GM19452 (cell line): ENCODE results near the gene CHD2.

ENCODE experiments used
- ATAC-seq: cut with Tn5 transposase; IDR thresholded peaks from one replicate; pipeline ENCODE4 v1.9.1; 2021; ENCODE audit not compliant: unreplicated experiment

CHD2 gene

GRCh38 chr15:93063262-93063671 lies 163.1 kb downstream of the CHD2 start:
- ATAC-seq: no peak

DNA sequence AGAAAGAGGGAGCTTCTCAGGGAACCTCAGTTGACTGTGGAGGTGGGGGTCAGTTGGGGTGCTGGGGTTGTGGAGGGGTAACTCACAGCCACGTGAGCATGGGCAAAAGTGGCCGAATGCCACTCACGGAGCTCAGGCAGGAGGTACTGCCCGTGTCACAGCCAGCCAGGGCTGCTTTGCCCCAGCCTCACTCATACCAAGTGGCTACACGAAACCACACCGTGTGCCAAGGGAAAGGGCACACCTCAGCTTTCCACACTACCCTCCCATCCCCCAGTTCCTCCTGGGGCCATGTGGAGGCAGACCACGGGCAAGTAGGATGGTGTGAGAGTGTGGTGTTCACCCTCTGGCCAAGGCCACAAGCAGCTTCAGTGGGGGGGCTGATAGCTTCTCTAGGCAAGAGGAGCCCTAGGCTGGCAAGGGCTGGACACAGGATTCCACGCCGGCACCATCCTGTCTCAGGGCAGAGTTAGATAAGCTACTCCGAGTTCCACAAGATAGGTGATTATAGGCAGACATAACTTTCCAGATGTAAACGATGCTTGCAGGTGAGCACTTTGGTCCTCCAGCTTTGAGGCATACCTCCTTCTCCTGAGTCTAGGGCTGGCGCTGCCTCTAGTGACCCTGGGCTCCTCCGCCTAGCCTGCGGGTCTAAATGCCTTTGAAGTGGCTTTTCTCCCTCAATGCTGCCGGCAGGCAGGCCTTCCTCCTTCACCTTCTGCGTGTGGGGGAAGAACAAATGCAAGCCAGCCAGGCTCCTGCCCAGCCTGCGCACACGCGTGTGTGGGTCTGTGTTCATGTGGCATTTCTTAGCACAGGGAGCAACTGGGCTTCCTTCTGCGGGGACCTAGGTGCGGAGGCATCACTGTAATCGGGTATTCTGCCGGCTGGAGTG lies 163.9 kb downstream of the CHD2 start:
- ATAC-seq: no peak

GRCh38 chr15:93065641-93066045 lies 165.5 kb downstream of the CHD2 start:
- no peak for ATAC-seq

DNA sequence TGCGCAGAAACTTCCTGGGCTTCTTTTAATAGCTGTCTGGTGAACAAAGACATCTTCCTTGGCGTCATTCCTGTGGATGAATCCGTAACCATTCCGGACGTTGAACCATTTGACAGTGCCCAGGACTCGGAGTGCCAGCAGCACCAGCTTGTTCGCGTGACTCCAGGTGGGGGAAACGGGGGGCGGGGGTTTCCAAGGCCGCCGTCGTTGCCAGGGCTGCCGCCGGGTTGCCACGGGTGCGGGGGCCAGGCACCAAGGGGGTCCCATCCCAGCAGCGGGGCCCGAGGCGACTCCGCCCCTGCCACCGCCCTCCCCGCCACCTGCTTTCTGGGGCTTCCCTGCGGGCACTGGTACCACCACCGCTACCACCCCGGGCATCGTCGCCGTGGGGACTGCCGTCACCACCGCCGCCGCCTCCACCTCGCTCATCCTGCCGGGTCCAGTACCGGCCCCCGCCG lies 166.1 kb downstream of the CHD2 start:
- ATAC-seq: no peak

DNA sequence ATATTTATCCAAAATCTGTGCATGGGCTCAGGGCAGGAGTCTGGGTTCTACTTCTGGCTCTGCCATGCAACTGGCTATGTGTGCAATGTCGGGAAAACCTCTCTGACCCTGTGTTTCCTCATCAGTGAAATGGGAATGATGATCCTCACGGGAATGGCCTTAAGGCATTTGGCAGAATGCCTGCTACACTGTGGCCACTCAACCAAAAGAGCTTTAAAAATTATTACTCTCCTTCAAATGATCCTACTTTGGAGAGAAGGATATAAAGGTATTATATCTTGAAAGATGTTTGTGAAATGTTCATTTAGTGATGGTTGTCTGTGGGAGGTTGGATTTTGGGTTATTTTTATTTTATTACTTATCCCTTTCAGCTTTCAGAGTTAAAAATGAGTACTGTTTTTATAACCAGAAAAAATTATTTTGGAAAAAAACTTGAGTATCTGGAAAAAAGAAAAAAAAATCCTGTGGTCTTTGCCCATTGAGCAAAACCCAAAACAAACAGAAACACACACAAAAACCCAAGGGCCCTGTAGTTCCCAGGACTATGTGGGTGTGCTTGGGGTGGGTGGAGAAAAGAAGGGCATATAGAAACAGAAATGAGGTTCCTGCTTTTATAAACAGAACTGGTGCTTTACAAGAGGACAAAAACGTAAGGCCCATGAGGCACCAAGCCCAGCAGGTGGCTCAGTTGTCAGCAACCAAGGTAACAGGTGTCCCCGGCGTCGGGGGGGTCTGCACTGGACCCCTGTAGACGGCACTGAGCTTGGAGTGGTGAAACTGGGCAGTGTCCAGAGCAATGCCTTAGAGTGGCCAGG lies 166.9 kb downstream of the CHD2 start:
- ATAC-seq: no peak

DNA sequence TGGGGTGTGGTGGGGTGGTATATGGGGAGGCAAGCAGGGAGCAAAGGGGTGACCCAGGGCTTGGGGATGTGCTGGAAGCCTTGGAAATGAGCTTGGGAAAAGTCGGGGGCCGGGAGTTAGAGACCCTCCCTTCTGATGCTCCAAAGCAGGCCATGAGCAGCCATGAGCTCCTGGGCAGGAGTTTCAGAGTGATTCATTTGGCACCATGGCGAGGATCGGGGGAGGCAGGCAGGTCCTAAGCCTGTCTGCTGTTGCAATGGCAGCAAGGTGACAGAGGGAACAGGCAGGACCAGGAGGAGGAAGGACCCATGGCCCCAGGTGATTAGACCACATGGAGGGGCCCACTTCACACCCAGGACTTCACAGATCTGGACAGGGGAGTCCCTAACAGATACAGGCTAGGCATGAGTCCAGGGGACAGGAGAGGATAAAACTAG lies 167.5 kb downstream of the CHD2 start:
- ATAC-seq: no peak

GRCh38 chr15:93068581-93069199 lies 168.6 kb downstream of the CHD2 start:
- no peak for ATAC-seq

GRCh38 chr15:93070132-93070531 lies 170.0 kb downstream of the CHD2 start:
- ATAC-seq: no peak

DNA sequence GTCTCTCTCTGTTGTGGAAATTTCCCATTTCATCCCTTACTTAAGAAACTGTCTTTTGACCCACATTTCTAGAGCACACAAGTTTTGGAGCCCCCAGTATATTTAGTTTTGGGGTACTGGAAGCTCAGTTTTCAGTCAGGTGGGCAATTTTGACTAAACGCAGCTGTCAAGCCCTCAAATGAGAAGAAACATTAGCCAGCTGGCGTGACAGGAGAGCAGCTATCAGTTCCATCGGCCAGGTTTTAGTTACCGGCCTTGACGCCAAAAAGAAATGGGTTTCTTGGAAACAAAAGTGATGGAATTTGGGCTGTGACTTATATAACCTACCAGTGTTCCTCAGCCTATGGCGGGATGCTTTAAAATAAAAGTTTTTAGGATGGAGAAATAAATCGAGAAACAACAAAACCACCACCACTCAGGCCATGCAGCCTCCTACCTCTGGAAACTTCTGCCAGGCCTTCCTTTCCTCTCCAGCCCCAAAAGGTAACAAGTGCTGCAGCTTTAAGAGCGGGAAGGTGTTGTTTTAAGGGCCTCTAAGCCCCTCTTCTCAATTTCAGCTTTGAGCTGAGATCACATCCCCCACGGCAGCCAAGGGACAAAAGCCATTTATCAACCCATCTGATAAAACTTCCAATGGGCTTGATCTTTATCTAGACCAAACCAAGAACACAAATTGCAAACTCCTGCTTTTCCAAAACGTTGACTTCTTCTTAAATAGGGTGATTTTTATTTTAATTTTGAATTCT lies 170.6 kb downstream of the CHD2 start:
- no peak for ATAC-seq

DNA sequence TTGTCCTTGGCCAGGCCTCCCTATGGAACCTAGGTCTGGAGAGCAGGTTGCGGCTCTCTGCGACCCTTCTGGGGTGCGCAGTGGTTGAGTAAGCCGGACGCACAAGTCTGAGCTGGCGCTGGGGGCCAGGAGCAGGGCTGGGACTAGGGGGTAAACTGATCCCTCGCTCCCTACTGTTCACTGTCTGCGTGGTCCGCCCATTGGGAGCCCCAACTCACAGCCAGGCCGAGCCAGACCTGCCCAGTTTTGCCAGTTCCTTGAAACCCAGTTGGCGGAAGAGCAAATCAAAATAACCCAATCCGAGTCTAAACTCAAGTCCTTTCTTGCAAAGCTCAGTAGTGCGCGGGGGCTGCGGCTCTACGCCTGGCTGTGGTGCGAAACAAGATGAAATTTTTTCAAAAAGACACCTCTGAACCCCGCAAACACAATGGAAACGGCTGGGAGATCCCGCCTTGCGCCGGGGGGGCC lies 171.4 kb downstream of the CHD2 start:
- ATAC-seq: no peak

- ATAC-seq: no peak
Measured at GRCh38 chr15:93072011-93072410, 171.9 kb downstream of the CHD2 start.

- no peak for ATAC-seq
Measured at GRCh38 chr15:93072411-93073394, 172.6 kb downstream of the CHD2 start.

DNA sequence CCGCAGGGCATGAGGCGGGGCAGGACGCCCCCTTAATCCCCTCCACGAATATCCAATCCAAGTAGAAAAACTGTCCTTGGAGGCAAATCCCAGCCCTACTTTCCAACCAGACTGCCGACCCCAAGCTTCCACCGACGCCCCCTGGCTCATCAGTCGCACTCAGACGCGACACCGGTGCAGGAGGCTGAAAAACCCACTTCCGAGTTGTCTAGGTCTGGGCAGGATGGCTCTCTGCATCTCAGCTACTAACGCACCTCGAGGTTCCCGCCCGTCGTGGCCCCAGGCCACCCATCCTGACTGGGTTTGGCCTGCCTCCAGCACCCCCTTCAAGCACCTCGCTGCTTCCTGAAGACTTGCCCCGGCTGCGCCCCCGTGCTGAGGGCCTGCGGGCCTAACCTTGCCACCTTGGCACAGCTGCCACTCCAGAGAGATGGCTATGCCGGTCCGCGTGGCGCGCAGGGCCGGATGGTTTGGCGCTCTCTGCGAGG lies 173.4 kb downstream of the CHD2 start:
- no peak for ATAC-seq

DNA sequence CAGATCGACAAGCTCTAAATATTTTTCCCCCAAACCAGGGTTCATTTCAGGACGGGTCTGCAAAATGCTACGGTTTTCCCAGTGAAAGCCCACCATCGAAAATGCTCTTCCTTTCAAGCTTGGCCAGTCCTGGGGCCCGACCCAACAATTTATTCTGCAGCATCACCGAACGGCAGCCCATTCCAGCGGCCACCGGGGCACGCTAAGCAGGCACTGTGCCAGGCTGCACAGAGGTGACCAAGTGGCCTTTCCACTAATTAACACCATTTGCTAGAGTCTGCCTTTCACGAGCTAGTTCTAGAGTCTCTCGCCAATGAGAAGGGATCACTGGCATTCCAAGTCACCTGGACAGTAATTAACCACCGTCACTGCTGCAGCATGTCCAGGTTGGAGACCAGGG lies 174.5 kb downstream of the CHD2 start:
- no peak for ATAC-seq

- no peak for ATAC-seq
Measured at GRCh38 chr15:93076217-93076616, 176.1 kb downstream of the CHD2 start.

GRCh38 chr15:93076875-93077274 lies 176.8 kb downstream of the CHD2 start:
- ATAC-seq: no peak
